GM15510 (cell line): ENCODE measurements around the gene SERPINA3.

Experiments
- POLR2A ChIP-seq: IDR thresholded peaks from 3 replicates; pipeline ENCODE4 v1.6.1; 2011; ENCODE audit warnings: borderline replicate concordance; ENCODE audit not compliant: insufficient read length; ENCODE audit errors: extremely low read depth

SERPINA3 gene

GRCh38 chr14:94631536-94632304, 19.5 kb downstream of the SERPINA3 start:
- TF ChIP-seq POLR2A, result no peak

GRCh38 chr14:94632305-94632590, 20.1 kb downstream of the SERPINA3 start:
- TF ChIP-seq POLR2A, result no peak

DNA sequence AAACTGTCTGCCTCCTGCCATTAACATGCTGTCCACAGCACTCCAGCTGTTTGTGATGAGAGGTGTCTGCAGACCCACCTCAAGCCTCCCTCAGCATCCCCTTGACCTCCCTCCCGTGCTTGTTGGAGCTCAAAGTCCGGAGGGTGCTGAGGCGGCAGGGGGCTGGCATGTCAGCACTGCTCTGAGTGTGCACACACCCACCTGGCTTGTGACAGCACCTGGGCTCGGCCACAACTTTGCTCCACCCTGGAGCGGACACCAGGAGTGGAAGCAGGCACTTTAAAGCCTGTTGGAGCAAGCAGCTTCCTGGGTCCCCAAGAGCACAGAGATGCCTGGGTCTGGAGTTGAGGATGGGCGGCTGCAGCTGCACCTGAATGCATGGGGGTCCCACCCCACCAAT, 20.9 kb downstream of the SERPINA3 start:
- TF ChIP-seq POLR2A, result no peak

GRCh38 chr14:94635154-94635553, 23.0 kb downstream of the SERPINA3 start:
- TF ChIP-seq POLR2A, result no peak

- no peak for TF ChIP-seq POLR2A
Measured at GRCh38 chr14:94636744-94637412, 24.7 kb downstream of the SERPINA3 start.

- no peak for TF ChIP-seq POLR2A
Measured at GRCh38 chr14:94638339-94638738, 26.1 kb downstream of the SERPINA3 start.

GRCh38 chr14:94638961-94639817, 27.0 kb downstream of the SERPINA3 start:
- no peak for TF ChIP-seq POLR2A

- TF ChIP-seq POLR2A, result no peak
Measured at GRCh38 chr14:94640721-94641631, 28.8 kb downstream of the SERPINA3 start.

- no peak for TF ChIP-seq POLR2A
Measured at GRCh38 chr14:94641632-94641955, 29.4 kb downstream of the SERPINA3 start.

DNA sequence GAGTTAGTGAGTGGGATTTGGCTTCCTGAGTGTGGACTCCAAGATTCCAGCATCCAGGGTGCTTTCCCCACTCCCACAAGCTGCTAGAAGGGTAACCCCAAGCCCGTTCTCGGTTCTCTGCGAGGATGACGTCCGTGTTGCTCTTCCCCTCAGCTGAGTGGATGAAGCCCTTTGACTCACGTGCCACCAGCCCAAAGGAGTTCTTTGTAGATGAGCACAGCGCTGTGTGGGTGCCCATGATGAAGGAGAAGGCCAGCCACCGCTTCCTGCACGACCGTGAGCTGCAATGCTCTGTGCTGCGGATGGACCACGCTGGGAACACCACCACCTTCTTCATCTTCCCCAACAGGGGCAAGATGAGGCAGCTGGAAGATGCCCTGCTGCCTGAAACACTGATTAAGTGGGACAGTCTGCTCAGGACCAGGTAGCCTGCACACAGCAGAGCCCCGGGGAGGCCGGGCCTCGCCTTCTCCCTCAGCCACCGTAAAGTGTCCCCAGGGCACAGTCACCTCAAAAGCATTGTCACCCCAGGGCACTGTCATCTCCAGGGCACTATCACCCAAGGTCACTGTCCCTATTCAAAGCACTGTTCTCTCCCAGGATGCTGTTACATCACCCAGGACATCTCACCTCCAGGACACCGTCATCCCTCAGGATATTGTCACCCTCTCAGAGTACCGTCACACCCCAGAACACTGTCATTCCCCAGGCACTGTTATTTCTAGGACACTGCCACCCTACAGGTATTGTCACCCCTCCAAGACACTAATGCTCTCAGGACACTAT, 31.3 kb downstream of the SERPINA3 start:
- TF ChIP-seq POLR2A, result no peak

GRCh38 chr14:94644102-94644535, 31.9 kb downstream of the SERPINA3 start:
- TF ChIP-seq POLR2A, result no peak

- no peak for TF ChIP-seq POLR2A
Measured at GRCh38 chr14:94646066-94646465, 33.9 kb downstream of the SERPINA3 start.

DNA sequence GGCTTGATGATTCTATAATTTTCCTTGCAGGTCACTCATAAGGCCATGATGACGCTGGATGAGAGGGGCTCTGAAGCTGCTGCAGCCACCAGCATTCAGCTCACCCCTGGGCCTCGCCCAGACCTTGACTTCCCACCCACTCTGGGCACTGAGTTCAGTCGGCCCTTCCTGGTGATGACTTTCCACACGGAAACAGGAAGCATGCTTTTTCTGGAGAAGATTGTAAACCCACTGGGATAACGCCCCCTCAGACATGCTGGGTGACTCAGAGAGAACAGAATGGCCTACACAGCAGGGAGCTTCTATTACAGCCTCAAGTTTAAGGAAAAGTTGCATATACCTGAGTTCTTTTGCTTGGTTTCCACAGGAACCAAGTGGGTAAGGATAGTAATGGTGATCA, 34.3 kb downstream of the SERPINA3 start:
- TF ChIP-seq POLR2A, result no peak

DNA sequence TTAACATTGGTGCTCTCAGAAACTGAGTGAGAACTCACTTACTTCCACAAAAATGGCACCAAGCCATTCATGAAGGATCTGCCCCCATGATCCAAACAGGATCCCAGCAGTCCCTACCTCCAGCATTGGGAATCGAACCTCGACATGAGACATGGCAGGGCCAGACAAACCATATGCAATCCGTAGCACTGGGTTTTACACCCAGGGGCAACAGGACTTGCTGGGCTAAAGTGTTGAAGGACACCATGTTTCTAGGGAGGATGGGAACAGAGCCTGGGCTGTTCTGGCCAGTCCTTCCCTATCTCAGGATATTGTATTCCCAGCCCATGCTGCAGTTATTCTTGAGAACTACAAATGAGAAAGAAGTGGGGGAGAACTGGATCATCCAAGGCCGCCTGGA, 36.6 kb downstream of the SERPINA3 start:
- TF ChIP-seq POLR2A, result no peak
